GM21526 (cell line): ENCODE measurements around the gene RITA1.

Source experiments
- ATAC-seq: cut with Tn5 transposase; IDR thresholded peaks from one replicate; pipeline ENCODE4 v1.9.1; 2021; ENCODE audit warnings: moderate library complexity; ENCODE audit not compliant: unreplicated experiment, low FRiP score

Gene RITA1

DNA sequence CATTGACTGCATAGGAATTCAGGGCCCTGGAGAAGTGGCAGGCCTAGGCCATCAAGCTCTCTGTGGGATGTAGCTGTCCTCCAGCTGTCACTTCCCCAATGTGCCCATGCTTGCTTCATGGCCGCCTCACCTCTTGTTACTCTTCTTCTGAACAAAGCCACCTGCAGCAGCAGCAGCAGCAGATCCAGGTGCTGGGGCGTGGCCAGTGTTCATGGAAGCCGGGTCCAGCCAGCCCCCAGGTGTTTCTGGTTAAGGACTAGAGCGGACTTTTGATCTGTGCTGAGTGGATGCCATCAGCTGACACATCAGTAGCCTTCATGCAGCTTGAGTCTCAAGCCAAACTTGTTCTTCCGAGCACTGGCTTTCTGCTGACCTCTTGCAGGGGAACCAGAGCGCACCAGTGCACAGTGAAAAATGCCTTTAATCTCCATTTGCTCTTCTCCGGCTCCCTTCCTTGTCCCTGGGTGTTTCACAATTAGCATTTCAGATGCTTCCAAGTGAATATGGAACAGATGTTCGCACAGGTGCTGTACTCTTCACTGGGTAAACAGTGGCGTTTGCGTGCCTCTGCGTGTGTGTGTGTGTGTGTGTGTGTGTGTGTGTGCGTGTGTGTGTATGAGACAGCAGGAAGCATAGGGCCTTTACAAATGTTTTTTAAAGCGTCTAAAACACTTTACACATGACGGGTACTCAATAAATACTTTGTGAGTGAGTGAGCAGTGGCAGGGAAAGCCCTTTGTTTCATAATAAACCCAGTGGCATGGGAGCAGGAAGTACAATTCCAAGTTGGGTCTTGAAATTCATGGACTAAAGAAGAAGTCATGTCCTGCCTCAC, 55.9 kb downstream of the RITA1 start:
- no peak for ATAC-seq
